ENCODE results near the gene DOCK2. TPM values are rescaled to one million over a fixed set of nuclear protein-coding genes. Genes with fewer than 3 reads are reported as not detected.

The DOCK2 gene
- polyA plus RNA-seq, 3 donors, result 57.5 to 178 (median 115) TPM

- H3K27ac Mint-ChIP-seq, result no peak overlapping the region
- intact Hi-C loops (cut with micrococcal nuclease), result no loop called here
- Histone ChIP-seq H3K9me3 (replicated peaks in 1 of 2; ENCODE audit: control insufficient read depth in 1 of 2, insufficient read depth in 1 of 2, low read length in 2 of 2) (no peaks in the 10 kb centered on the region), H4K20me1 (ENCODE audit: insufficient read depth, low read length) (peaks cover 98% of the 10 kb centered on the region), H3K27me3 (ENCODE audit: control insufficient read depth in 2 of 2, insufficient read depth in 2 of 2, low read length in 2 of 2) (no peaks in the 10 kb centered on the region), H3K79me2 (ENCODE audit: insufficient read depth, low read length) (no peaks in the 10 kb centered on the region), H3K9ac (ENCODE audit: insufficient read depth, low read length, poor library complexity, severe bottlenecking) (no peak overlapping the region), H2AFZ (ENCODE audit: insufficient read depth, low read depth, low read length, poor library complexity, severe bottlenecking) (no peak overlapping the region), H3K4me2 (replicated peaks; ENCODE audit: extremely low read depth, low read length, poor library complexity, severe bottlenecking) (no peak overlapping the region), H3K27ac (ENCODE audit: low read depth in 1 of 2, low read length in 2 of 2) (no peak overlapping the region), H3K4me3 (replicated peaks in 1 of 3; ENCODE audit: low read depth in 2 of 3, low read length in 3 of 3) (no peak overlapping the region), H3K36me3 (replicated peaks in 1 of 2; ENCODE audit: control insufficient read depth in 1 of 2, insufficient read depth in 2 of 2, low read length in 2 of 2) (peaks cover 34 to 72% of the 10 kb centered on the region in 2 donors), H3K4me1 (ENCODE audit: control insufficient read depth in 1 of 2, insufficient read depth in 2 of 2, low read length in 2 of 2) (no peaks in the 10 kb centered on the region)
- peaks cover 0 to 1% (median 0%) of the 10 kb centered on the region in 3 donors for H3K27me3 Mint-ChIP-seq (ENCODE audit: low read depth in 3 of 3)
- H3K4me3 Mint-ChIP-seq, result no peak overlapping the region
- TF ChIP-seq, protein P1, sequence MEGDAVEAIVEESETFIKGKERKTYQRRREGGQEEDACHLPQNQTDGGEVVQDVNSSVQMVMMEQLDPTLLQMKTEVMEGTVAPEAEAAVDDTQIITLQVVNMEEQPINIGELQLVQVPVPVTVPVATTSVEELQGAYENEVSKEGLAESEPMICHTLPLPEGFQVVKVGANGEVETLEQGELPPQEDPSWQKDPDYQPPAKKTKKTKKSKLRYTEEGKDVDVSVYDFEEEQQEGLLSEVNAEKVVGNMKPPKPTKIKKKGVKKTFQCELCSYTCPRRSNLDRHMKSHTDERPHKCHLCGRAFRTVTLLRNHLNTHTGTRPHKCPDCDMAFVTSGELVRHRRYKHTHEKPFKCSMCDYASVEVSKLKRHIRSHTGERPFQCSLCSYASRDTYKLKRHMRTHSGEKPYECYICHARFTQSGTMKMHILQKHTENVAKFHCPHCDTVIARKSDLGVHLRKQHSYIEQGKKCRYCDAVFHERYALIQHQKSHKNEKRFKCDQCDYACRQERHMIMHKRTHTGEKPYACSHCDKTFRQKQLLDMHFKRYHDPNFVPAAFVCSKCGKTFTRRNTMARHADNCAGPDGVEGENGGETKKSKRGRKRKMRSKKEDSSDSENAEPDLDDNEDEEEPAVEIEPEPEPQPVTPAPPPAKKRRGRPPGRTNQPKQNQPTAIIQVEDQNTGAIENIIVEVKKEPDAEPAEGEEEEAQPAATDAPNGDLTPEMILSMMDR (IDR thresholded peaks at IDR 0.05), result no peak
- H3K9me3 Mint-ChIP-seq, result no peaks in the 10 kb centered on the region
- no CpG with 5 or more reads among the region's 6 CpGs for WGBS (ENCODE audit: insufficient coverage)
- H3K4me1 Mint-ChIP-seq, result peaks cover 15% of the 10 kb centered on the region
- no peak for DNase-seq
- peaks cover 37 to 69% of the 10 kb centered on the region in 2 donors for H3K36me3 Mint-ChIP-seq
Measured at GRCh38 chr5:169974121-169974770, 337.2 kb downstream of the DOCK2 start.

DNA sequence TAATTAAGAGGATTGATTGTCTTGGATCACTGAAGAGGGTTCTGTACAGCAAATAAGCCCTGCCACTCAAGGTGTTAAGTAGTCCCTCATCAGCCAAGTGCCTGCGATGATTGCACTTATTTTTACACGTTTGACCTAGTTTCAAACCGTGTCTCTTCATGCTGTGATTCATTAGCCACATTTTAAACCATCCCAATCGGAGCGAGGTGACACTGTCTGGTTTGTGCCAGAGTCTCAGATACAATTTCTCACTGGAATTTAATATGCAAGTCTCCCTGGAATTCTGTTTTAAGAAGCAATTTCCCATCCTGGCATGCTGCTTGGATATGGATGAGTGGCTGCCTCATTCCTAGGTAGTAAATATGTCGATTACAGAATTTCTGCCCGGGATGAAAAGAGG lies 341.6 kb downstream of the DOCK2 start:
- Histone ChIP-seq H3K27me3 (ENCODE audit: control insufficient read depth in 2 of 2, insufficient read depth in 2 of 2, low read length in 2 of 2) (no peaks in the 10 kb centered on the region), H3K79me2 (ENCODE audit: insufficient read depth, low read length) (no peaks in the 10 kb centered on the region), H3K4me3 (replicated peaks in 1 of 3; ENCODE audit: low read depth in 2 of 3, low read length in 3 of 3) (no peak overlapping the region), H2AFZ (ENCODE audit: insufficient read depth, low read depth, low read length, poor library complexity, severe bottlenecking) (no peak overlapping the region), H3K9ac (ENCODE audit: insufficient read depth, low read length, poor library complexity, severe bottlenecking) (no peak overlapping the region), H3K4me2 (replicated peaks; ENCODE audit: extremely low read depth, low read length, poor library complexity, severe bottlenecking) (no peak overlapping the region), H4K20me1 (ENCODE audit: insufficient read depth, low read length) (peaks cover 95% of the 10 kb centered on the region), H3K36me3 (replicated peaks in 1 of 2; ENCODE audit: control insufficient read depth in 1 of 2, insufficient read depth in 2 of 2, low read length in 2 of 2) (peaks cover 36 to 86% of the 10 kb centered on the region in 2 donors), H3K9me3 (replicated peaks in 1 of 2; ENCODE audit: control insufficient read depth in 1 of 2, insufficient read depth in 1 of 2, low read length in 2 of 2) (no peaks in the 10 kb centered on the region), H3K4me1 (ENCODE audit: control insufficient read depth in 1 of 2, insufficient read depth in 2 of 2, low read length in 2 of 2) (no peaks in the 10 kb centered on the region), H3K27ac (ENCODE audit: low read depth in 1 of 2, low read length in 2 of 2) (no peak overlapping the region)
- Mint-ChIP-seq H3K9me3 (no peaks in the 10 kb centered on the region), H3K4me3 (no peak overlapping the region), H3K27ac (no peak overlapping the region), H3K4me1 (peaks cover 4% of the 10 kb centered on the region), H3K27me3 (ENCODE audit: low read depth in 3 of 3) (no peaks in the 10 kb centered on the region), H3K36me3 (peaks cover 44 to 73% of the 10 kb centered on the region in 2 donors)
- WGBS (ENCODE audit: insufficient coverage), result 92% methylated on average over 3 of the region's 7 CpGs
- intact Hi-C loops (cut with micrococcal nuclease), result no loop called here
- DNase-seq, result no peak
- TF ChIP-seq, protein P1 (IDR thresholded peaks at IDR 0.05), result no peak

Measured in CD14-positive monocyte (primary cell).